Heart left ventricle (tissue), 13 donors: ENCODE results near the gene DEFB131B.
A peak's percentile ranks its signal among the peaks of the same experiment; 100 is the strongest.

Source experiments
- POLR2A ChIP-seq, 2 donors: fragments of 450-650 bp; IDR thresholded peaks; one replicate each; pipeline ENCODE4 v1.6.1; 2017; ENCODE audit warnings: antibody characterized with exemption in 2 of 2, mild to moderate bottlenecking in 2 of 2, moderate library complexity in 2 of 2
- TF ChIP-seq, protein P1 (sequence below), 12 donors: fragments of 200-600 bp; sonication (generic) in 4 of 12; IDR thresholded peaks; one replicate each; pipeline versions ENCODE4 v1.5.0 to v1.8.0; 2018 to 2022; ENCODE audit warnings: antibody characterized with exemption in 12 of 12, mild to moderate bottlenecking in 5 of 12
- donor health status: ischemic (EF 13 %, LVEDD 7.1; RV severe dilation, severe dysfunction).
- donor health status: DM: no; HTN: yes; CAD: no.
- donor health status: DM: no; HTN: no; CAD: no.
- donor health status: ischemic (EF 25% LVEDD 6.9; RV normal size, moderate dysfunction).
- donor health status: ischemic (EF 25% LVEDD 5.7; RV mildly dilated, moderate dysfunction).
- donor health status: ischemic (EF 35%, LVEDD 5.7; RV mildly dilated, moderate dysfunction).
- donor health status: nonischemic (EF 11% LVEDD 7.7; RV severe dilation, severe dysfunction).
- donor health status: DM: yes; HTN: yes; CAD: no.
- donor health status: PGD.
- donor health status: ischemic (EF 29% LVEDD 5.4; RV normal size, mild dysfunction).
- donor health status: nonischemic (EF 23%, LVEDD 6.1; RV moderate dilation, normal function).

DNA sequence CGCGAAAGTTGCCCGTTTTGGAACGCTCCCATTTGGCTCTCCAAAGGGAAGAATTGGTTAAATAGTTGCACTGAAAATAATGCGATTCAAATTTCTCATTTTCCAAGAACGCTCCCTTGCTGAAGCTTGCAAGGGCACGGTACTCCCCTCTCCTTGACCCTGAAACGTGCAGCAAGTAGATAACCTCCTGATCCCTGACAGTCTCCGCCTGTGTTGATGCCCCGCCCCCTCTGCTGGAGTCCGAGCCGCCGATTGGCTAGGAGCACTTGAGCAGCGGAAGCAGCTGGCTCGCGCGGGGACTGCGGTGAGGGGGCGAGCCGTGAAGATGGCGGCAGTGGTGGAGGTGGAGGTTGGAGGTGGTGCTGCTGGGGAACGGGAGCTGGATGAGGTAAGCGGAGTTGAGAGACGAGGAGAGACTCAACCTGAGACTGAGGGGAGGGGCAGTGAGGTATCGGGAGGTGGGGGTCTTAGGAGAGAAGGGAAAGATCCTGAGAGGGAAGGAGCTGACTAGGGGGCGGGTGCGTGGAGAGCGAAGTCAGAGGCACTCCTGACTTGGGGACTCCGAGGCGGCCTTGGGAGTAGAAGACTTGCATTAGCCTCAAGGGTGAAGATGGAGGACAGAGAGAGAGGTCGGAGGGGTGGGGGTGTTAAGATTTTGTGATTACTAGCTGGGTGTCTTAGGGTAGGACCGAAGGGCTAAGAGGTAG lies 50.6 kb downstream of the DEFB131B start, which contains the start of gene RNF121:
- peak in 1 of 2 donors; percentile 50 for TF ChIP-seq POLR2A (IDR thresholded peaks at IDR 0.05)
- TF ChIP-seq, protein P1, sequence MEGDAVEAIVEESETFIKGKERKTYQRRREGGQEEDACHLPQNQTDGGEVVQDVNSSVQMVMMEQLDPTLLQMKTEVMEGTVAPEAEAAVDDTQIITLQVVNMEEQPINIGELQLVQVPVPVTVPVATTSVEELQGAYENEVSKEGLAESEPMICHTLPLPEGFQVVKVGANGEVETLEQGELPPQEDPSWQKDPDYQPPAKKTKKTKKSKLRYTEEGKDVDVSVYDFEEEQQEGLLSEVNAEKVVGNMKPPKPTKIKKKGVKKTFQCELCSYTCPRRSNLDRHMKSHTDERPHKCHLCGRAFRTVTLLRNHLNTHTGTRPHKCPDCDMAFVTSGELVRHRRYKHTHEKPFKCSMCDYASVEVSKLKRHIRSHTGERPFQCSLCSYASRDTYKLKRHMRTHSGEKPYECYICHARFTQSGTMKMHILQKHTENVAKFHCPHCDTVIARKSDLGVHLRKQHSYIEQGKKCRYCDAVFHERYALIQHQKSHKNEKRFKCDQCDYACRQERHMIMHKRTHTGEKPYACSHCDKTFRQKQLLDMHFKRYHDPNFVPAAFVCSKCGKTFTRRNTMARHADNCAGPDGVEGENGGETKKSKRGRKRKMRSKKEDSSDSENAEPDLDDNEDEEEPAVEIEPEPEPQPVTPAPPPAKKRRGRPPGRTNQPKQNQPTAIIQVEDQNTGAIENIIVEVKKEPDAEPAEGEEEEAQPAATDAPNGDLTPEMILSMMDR (IDR thresholded peaks at IDR 0.05): no peak
